Ramos (cell line): Measurements from ENCODE around the gene FMO3.

Experiments used
- in situ Hi-C: fragments of 300-500 bp; cut with MboI; formaldehyde crosslinking; loops from one replicate; pipeline ENCODE4 v1.14.3; 2022; ENCODE audit warnings: low sequenced_read_pairs; ENCODE audit not compliant: unreplicated experiment

Gene FMO3

GRCh38 chr1:171152549-171152948, 61.8 kb downstream of the FMO3 start:
- in situ Hi-C loops, result no loop called here

GRCh38 chr1:171155484-171155883, 64.8 kb downstream of the FMO3 start:
- in situ Hi-C loops, result no loop called here

GRCh38 chr1:171158096-171158495, 67.4 kb downstream of the FMO3 start:
- in situ Hi-C loops, result no loop called here

- in situ Hi-C loops, result no loop called here
Measured at GRCh38 chr1:171158551-171158950, 67.8 kb downstream of the FMO3 start.

- in situ Hi-C loops, result no loop called here
Measured at GRCh38 chr1:171159148-171159547, 68.4 kb downstream of the FMO3 start.

- in situ Hi-C loops, result no loop called here
Measured at GRCh38 chr1:171160211-171160610, 69.5 kb downstream of the FMO3 start.

GRCh38 chr1:171160639-171161354, 70.1 kb downstream of the FMO3 start:
- in situ Hi-C loops, result no loop called here

GRCh38 chr1:171161431-171161830, 70.7 kb downstream of the FMO3 start:
- in situ Hi-C loops, result no loop called here

- in situ Hi-C loops, result no loop called here
Measured at GRCh38 chr1:171166361-171166760, 75.7 kb downstream of the FMO3 start.
